HG03103 (cell line): Measurements from ENCODE around the gene MAP4.
"Not testable (repeated sequence)": the region's sequence is repeated elsewhere in the genome, so short reads cannot be mapped to it uniquely, and the experiment has no call there.

Source experiments
- ATAC-seq: cut with Tn5 transposase; IDR thresholded peaks from one replicate; pipeline ENCODE4 v1.9.1; 2021; ENCODE audit warnings: low read depth; ENCODE audit not compliant: unreplicated experiment

The MAP4 gene

GRCh38 chr3:48018841-48019240 is 2.6 kb upstream of the MAP4 start:
- ATAC-seq = no peak

GRCh38 chr3:48015431-48016180 is 610 bp downstream of the MAP4 start:
- no peak for ATAC-seq

- no peak for ATAC-seq
Observed at GRCh38 chr3:48014358-48014757, 1.9 kb downstream of the MAP4 start.

- no peak for ATAC-seq
Observed at GRCh38 chr3:48013288-48013980, 2.8 kb downstream of the MAP4 start.

- ATAC-seq = no peak
Observed at GRCh38 chr3:48012659-48013058, 3.6 kb downstream of the MAP4 start.

- ATAC-seq = not testable (repeated sequence)
Observed at GRCh38 chr3:48008066-48008465, 8.2 kb downstream of the MAP4 start.

GRCh38 chr3:48007361-48007760 is 8.9 kb downstream of the MAP4 start:
- not testable (repeated sequence) for ATAC-seq

GRCh38 chr3:48006794-48007193 is 9.4 kb downstream of the MAP4 start:
- not testable (repeated sequence) for ATAC-seq

GRCh38 chr3:48004694-48005093 is 11.5 kb downstream of the MAP4 start:
- ATAC-seq = no peak

- no peak for ATAC-seq
Observed at GRCh38 chr3:48002787-48003186, 13.4 kb downstream of the MAP4 start.

- no peak for ATAC-seq
Observed at GRCh38 chr3:48001991-48002390, 14.2 kb downstream of the MAP4 start.

- no peak for ATAC-seq
Observed at GRCh38 chr3:48000212-48000611, 16.0 kb downstream of the MAP4 start.

GRCh38 chr3:47996440-47996839 is 19.8 kb downstream of the MAP4 start:
- no peak for ATAC-seq

- no peak for ATAC-seq
Observed at GRCh38 chr3:47994180-47994579, 22.0 kb downstream of the MAP4 start.

GRCh38 chr3:47991341-47991740 is 24.9 kb downstream of the MAP4 start:
- ATAC-seq = no peak

- ATAC-seq = no peak
Observed at GRCh38 chr3:47989981-47990440, 26.2 kb downstream of the MAP4 start.

GRCh38 chr3:47985381-47985780 is 30.8 kb downstream of the MAP4 start:
- ATAC-seq = no peak

- ATAC-seq = no peak
Observed at GRCh38 chr3:47984075-47984728, 32.0 kb downstream of the MAP4 start.

- ATAC-seq = no peak
Observed at GRCh38 chr3:47980795-47981194, 35.4 kb downstream of the MAP4 start.

- no peak for ATAC-seq
Observed at GRCh38 chr3:47979070-47979469, 37.1 kb downstream of the MAP4 start.

- no peak for ATAC-seq
Observed at GRCh38 chr3:47978386-47978785, 37.8 kb downstream of the MAP4 start.
